Measurements from ENCODE around the gene CLCN6.

CLCN6 gene

GRCh38 chr1:11780380-11781147 is 25.4 kb upstream of the CLCN6 start:
- DNase-seq: no peak

- no peak for DNase-seq
These were observed 24.7 kb upstream of the CLCN6 start for GRCh38 chr1:11781297-11781696.

- no peak for DNase-seq
These were observed 23.8 kb upstream of the CLCN6 start for GRCh38 chr1:11782127-11782708.

- DNase-seq: no peak
These were observed 22.4 kb upstream of the CLCN6 start for GRCh38 chr1:11783556-11783955.

GRCh38 chr1:11784256-11784992 is 21.6 kb upstream of the CLCN6 start:
- no peak for DNase-seq

GRCh38 chr1:11784993-11785769 is 20.8 kb upstream of the CLCN6 start:
- DNase-seq: no peak

- DNase-seq: no peak
These were observed 19.8 kb upstream of the CLCN6 start for GRCh38 chr1:11786168-11786567.

GRCh38 chr1:11787251-11787803 is 18.7 kb upstream of the CLCN6 start:
- DNase-seq: no peak

- DNase-seq: no peak
These were observed 18.1 kb upstream of the CLCN6 start for GRCh38 chr1:11787804-11788436.

- DNase-seq: no peak
These were observed 17.4 kb upstream of the CLCN6 start for GRCh38 chr1:11788549-11789053.

- no peak for DNase-seq
These were observed 16.6 kb upstream of the CLCN6 start for GRCh38 chr1:11789126-11790067.

GRCh38 chr1:11790101-11790879 is 15.7 kb upstream of the CLCN6 start:
- no peak for DNase-seq

- DNase-seq: no peak
These were observed 14.9 kb upstream of the CLCN6 start for GRCh38 chr1:11790880-11791715.

- DNase-seq: no peak
These were observed 13.9 kb upstream of the CLCN6 start for GRCh38 chr1:11792106-11792505.

- no peak for DNase-seq
These were observed 12.2 kb upstream of the CLCN6 start for GRCh38 chr1:11793819-11794218.

GRCh38 chr1:11794446-11795237 is 11.3 kb upstream of the CLCN6 start:
- DNase-seq: no peak

GRCh38 chr1:11795238-11795890 is 10.6 kb upstream of the CLCN6 start:
- no peak for DNase-seq

All from NCI-H526 treated with DMSO at 0.1 percent for 48 hours (cell line).